Measurements from ENCODE around the gene PDXDC1. TPM values are rescaled to one million over a fixed set of nuclear protein-coding genes. Genes with fewer than 3 reads are reported as not detected.
A peak's percentile ranks its signal among the peaks of the same experiment; 100 is the strongest.
"Not testable (repeated sequence)": the region's sequence is repeated elsewhere in the genome, so short reads cannot be mapped to it uniquely, and the experiment has no call there.

PDXDC1 gene
- total RNA-seq, 1 experiment from 2014 or later, result 75.9 TPM

DNA sequence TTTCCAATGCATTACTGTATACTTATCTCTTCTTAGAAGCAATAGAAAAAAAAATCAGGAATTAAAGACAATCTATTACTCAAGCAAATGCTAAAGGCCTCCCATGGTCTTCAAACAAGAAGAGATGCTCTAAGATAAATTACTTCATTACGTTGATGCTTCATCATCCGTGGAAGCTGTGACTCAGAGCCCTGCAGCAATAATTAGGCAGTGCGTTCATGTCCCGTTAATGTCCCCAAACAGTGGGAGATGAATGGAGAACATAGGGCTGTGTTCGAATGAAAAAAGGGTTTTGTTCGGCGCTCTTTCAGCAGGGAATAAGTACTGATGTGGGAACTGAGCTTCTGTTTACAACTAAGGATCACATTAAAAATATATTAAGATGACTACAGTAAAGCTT is 15.9 kb upstream of the PDXDC1 start:
- no peak for DNase-seq (ENCODE audit: low read depth in 1 of 2, low spot score in 2 of 2)

DNA sequence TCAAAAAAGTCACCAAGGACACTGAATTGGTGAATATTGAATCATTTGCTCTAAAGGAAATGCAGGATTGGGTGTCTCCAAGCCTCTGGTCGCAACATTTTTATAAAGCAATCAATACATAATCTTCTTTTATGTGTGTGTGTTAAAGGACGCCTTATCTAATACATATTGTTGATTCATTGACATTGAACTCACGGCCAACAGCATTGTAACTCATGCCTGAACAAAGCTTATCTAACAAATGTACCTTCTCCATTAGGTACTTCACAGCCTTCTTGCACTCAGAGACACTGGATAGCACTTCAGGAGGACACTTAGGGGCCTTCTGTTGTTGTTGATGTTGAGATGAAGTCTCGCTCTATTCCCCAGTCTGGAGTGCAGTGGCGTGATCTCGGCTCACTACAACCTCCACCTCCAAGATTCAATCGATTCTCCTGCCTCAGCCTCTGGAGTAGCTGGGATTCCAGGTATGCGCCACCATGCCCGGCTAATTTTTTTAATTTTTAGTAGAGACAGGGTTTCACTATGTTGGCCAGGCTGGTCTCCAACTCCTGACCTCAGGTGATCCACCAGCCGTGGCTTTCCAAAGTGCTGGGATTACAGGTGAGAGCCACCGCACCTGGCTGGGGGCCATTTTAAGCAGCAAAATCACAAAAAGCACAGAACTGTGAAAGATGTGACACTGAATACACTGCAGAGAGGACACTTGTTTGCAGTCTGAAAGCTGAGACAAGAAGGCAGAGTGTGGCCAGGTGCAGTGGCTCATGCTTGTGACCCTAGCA is 13.2 kb upstream of the PDXDC1 start:
- H3K9me3 ChIP-seq (replicated peaks), result no peaks in the 10 kb centered on the region; the same call in 1 of the 2 replicates
- H3K27me3 ChIP-seq (replicated peaks), result peaks cover 4% of the 10 kb centered on the region; the same call in 1 of the 2 replicates

More for the DNA sequence above, 15.9 kb upstream of the PDXDC1 start:
- Histone ChIP-seq H3K27me3 (replicated peaks) (peaks cover 4% of the 10 kb centered on the region; the same call in 1 of the 2 replicates), H3K36me3 (no peaks in the 10 kb centered on the region), H3K4me1 (replicated peaks) (no peaks in the 10 kb centered on the region), H3K4me3 (no peak overlapping the region), H3K9me3 (replicated peaks) (no peaks in the 10 kb centered on the region; the same call in none of the 2 replicates), H3K27ac (no peak overlapping the region)

DNA sequence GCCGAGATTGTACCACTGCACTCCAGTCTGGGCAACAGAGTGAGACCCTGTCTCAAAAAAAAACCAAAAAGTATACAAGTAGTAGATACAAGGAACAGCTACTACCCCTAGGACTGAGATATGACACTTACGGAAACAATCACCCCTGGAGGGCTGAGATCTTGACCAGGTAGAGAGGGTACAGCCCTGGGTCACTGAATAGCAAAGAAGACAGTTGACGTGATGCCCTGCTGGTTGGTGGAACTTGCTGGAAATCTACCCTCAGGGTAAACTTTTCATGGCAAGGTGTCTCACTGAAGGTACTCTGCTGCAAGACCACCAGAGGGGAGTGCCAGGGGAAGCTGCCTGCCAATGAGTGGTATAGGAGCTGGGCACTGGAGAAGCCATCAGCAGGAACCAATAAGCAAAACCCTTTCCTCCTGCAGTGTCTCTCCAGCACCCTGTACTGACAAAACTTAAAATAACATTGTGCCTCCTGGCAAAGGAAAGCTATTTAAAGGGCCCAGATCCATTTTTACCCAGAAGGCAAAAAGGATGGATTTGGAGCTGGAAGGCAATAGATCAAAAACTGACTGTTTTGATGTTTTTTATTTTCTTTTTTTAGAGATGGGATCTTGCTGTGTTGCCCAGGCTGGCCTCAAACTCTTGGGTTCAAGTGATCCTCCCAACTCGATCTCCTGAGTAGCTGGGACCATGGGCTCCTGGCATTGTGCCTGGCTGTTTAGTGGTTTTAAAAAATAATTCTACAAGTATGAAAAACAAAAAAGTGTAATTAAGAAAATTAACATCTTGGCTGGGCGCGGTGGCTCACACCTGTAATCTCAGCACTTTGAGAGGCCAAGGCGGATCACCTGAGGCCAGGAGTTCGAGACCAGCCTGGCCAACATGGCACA is 11.3 kb upstream of the PDXDC1 start:
- no peaks in the 10 kb centered on the region for H3K36me3 ChIP-seq

More for the DNA sequence above, 13.2 kb upstream of the PDXDC1 start:
- H3K36me3 ChIP-seq, result no peaks in the 10 kb centered on the region
- no peaks in the 10 kb centered on the region for H3K4me1 ChIP-seq (replicated peaks)
- no peak overlapping the region for H3K27ac ChIP-seq
- DNase-seq (ENCODE audit: low read depth in 1 of 2, low spot score in 2 of 2), result no peak
- no peak overlapping the region for H3K4me3 ChIP-seq

DNA sequence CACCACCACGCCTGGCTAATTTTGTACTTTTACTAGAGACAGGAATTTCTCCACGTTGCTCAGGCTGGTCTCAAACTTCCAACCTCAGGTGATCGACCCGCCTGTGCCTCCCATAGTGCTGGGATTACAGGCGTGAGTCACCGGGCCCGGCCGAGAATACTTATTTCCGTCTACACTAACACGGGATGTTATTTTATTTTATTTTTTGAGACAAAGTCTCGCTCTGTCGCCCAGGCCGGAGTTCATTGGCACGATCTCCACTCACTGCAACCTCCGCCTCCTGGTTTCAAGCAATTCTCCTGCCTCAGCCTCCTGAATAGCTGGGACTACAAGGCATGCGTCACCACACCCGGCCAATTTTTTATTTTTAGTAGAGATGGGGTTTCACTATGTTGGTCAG is 9.5 kb upstream of the PDXDC1 start:
- H3K4me1 ChIP-seq (replicated peaks), result no peaks in the 10 kb centered on the region
- peaks cover 7% of the 10 kb centered on the region for H3K27me3 ChIP-seq (replicated peaks)
- DNase-seq (ENCODE audit: low read depth in 1 of 2, low spot score in 2 of 2), result no peak
- no peaks in the 10 kb centered on the region; the same call in 1 of the 2 replicates for H3K9me3 ChIP-seq (replicated peaks)
- H3K4me3 ChIP-seq, result no peak overlapping the region
- no peak overlapping the region for H3K27ac ChIP-seq
- no peaks in the 10 kb centered on the region for H3K36me3 ChIP-seq

More for the DNA sequence above, 11.3 kb upstream of the PDXDC1 start:
- Histone ChIP-seq H3K4me3 (no peak overlapping the region), H3K27me3 (replicated peaks) (peaks cover 7% of the 10 kb centered on the region), H3K27ac (no peak overlapping the region), H3K9me3 (replicated peaks) (no peaks in the 10 kb centered on the region; the same call in 1 of the 2 replicates), H3K4me1 (replicated peaks) (no peaks in the 10 kb centered on the region)
- no peak for DNase-seq (ENCODE audit: low read depth in 1 of 2, low spot score in 2 of 2)

DNA sequence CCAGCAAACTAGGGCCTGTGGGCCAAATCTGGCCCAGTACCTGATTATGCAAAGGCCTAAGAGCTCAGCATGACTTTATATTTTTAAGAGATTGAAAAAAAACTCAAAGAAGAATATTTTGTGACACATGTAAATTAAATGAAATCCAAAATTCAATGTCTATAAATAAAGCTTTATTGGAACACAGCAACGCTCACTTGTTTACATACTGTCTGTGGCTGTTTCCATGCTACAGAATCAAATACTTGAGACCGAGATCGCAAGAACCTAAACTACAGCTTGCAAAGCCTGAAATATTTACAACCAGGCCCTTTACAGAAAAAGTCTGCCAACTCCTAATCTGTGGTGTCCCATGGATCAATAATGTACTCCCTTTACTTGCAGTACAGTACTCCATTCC is 5.0 kb upstream of the PDXDC1 start:
- H3K4me3 ChIP-seq, result not testable (repeated sequence)

DNA sequence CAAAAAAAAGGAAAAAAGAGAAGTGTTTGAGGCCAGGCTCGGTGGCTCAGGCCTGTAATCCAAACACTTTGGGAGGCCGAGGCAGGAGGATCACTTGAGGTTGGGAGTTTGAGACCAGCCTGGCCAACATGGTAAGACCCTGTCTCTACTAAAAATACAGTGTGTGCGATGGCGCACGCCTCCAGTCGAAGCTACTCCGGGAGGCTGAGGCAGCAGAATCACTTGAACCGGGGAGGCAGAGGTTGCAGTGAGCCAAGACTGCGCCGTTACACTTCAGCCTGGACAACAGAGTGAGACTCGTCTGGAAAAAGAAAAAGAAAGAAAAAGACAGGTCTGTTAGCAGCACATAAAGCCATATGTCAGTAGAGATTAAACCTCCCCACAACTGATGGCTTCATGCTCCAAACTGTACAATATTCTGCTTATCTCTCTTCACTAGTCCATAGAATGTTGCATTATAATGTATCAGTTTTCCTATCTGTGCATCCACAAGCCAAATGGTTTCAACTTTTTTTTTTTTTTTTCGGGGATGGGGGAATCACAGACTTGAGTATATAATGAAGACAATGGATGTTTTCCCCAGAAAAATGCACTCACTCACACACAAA is 3.1 kb upstream of the PDXDC1 start:
- not testable (repeated sequence) for H3K4me1 ChIP-seq (replicated peaks); H3K27me3 ChIP-seq (replicated peaks); H3K4me3 ChIP-seq; DNase-seq (ENCODE audit: low read depth in 1 of 2, low spot score in 2 of 2); H3K36me3 ChIP-seq; H3K9me3 ChIP-seq (replicated peaks); H3K27ac ChIP-seq

More for the DNA sequence above, 5.0 kb upstream of the PDXDC1 start:
- DNase-seq (ENCODE audit: low read depth in 1 of 2, low spot score in 2 of 2); H3K9me3 ChIP-seq (replicated peaks); H3K36me3 ChIP-seq; H3K4me1 ChIP-seq (replicated peaks); H3K27ac ChIP-seq; H3K27me3 ChIP-seq (replicated peaks): not testable (repeated sequence)

DNA sequence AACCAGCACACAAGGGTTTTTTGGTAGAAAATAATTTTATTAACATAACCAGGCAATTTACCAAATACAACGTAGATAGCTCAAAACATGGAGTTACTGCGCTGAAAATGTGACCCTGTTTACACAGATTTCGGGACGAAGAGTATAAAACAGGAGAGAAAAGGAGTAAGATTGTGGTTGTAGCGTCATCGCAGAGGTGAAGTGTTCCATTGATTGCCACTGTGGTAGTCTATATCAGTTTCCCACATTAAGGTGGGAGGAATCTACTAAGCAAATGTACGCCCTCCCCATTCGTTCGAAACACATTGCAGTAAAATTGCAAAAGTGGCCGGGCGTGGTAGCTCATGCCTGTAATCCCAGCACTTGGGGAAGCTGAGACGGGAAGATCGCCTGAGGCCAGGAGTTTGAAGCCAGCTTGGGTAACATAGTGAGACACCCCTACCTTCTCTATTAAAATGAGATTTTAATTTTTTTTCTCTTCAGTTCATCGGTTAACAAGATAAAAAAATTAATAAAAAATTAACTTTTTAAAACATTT is 972 bp upstream of the PDXDC1 start:
- not testable (repeated sequence) for H3K27me3 ChIP-seq (replicated peaks); H3K36me3 ChIP-seq; H3K4me1 ChIP-seq (replicated peaks); DNase-seq (ENCODE audit: low read depth in 1 of 2, low spot score in 2 of 2); H3K4me3 ChIP-seq; H3K27ac ChIP-seq; H3K9me3 ChIP-seq (replicated peaks)

DNA sequence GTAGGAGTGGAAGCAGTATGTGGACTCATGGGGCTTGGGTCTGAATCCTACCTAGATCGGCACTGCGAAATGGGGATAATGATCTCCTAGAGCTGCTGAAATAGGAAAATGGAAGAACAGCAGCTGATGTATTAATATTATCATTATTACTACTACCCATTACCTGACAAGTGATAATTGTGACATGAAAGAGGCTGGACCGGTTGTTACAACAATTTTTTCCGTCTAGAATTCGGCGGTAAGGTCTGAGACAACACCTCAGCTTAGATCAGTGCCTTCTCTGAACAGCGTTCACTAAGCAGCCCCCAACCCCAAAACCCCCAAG is 533 bp upstream of the PDXDC1 start:
- not testable (repeated sequence) for H3K4me1 ChIP-seq (replicated peaks); H3K27me3 ChIP-seq (replicated peaks); H3K27ac ChIP-seq; H3K9me3 ChIP-seq (replicated peaks); H3K36me3 ChIP-seq
- H3K4me3 ChIP-seq, result peak overlapping the region; percentile 66
- peak in 1 of 2 experiments; percentile 54 for DNase-seq (ENCODE audit: low read depth in 1 of 2, low spot score in 2 of 2)

DNA sequence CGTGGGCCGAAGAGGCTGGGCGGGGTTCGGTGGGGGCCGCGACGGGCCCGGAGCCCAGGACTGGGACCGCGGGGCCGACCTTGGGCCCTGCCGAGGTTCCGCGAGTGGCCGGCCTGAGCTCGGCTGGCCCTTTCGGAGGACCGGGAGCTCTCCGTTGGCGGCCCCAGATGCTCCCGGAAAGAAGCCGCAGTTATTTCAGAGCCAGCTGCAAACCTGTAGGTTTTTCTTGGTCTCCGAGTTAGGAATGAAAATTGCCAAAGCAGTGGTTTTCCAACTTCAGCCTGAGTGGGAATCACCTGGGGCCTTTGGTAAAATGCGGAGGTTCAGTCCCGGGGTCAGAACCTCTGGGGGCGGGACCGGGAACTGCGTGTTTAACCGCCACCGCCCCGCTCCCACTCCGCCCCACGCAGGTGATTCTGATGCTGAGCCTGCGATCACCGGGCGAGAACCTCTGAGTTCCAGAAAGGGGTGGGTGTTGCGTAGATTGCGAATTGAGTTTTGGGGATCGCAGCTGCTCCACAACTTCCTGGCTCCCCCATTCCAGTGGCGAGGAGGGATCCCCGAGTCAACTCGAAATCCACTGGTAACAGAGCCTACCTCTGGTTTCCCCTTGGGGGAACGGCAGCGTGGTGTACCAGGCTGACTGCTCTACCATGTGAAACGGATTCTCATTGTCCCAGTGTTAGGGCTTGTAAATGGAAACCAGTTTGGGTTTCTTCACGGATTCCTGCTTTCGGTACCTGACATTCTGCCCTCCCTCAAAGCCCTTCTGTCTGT is 780 bp downstream of the PDXDC1 start:
- Histone ChIP-seq H3K27ac (peak overlapping the region; percentile 47), H3K4me3 (peak overlapping the region; percentile 66)
- not testable (repeated sequence) for H3K4me1 ChIP-seq (replicated peaks); H3K9me3 ChIP-seq (replicated peaks); H3K36me3 ChIP-seq; H3K27me3 ChIP-seq (replicated peaks)
- DNase-seq (ENCODE audit: low read depth in 1 of 2, low spot score in 2 of 2), result peak in 1 of 2 experiments; percentile 44

DNA sequence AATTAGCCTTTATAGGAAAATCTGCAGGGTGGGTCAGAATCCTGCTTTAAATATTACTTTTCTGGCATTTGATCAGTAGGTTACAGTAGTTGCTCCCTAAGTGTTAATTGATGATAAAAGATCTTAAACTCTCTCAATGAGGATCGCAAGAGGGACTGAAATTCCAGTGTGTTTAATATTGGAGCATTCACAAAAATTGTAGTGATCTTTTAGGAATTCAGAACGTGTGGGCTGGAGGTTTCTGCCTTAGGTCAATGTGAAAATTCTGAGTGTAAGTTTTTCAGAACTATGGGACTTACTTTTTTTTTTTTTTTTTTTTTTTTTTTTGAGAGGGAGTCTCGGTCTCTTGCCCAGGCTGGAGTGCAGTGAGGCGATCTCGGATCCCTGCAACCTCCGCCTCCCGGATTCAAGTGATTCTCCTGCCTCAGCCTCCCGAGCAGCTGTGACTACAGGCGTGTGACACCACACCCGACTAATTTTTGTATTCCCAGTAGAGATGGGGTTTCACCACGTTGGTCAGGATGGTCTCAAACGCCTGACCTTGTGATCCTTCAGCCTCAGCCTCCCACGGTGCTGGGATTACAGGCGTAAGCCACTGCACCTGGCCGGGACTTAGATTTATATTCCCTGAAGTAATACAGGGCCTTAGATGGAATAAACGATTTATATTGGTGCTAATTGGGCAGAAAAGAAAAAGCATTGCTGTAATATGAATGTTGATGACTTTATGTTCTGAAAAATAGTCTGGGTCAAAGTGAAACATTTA is 2.3 kb downstream of the PDXDC1 start:
- not testable (repeated sequence) for H3K36me3 ChIP-seq; H3K9me3 ChIP-seq (replicated peaks); DNase-seq (ENCODE audit: low read depth in 1 of 2, low spot score in 2 of 2); H3K27me3 ChIP-seq (replicated peaks); H3K4me1 ChIP-seq (replicated peaks); H3K27ac ChIP-seq; H3K4me3 ChIP-seq

DNA sequence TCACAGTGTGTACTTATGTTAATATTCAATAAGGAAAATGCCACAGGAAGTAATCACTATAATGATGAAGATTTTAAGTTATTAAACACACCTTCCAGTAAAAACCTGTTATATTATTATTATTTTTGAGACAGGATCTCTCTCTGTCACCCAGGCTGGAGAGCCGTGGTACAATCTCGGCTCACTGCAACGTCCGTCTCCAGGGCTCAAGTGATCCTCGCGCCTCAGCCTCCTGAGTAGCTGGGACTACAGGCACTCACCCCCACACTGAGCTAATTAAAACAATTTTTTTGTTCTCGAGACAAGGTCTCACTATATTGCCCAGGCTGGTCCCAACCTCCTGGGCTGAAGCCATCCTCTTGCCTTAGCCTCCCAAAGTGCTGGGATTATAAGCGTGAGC is 3.5 kb downstream of the PDXDC1 start:
- H3K4me3 ChIP-seq; H3K27me3 ChIP-seq (replicated peaks); DNase-seq (ENCODE audit: low read depth in 1 of 2, low spot score in 2 of 2); H3K4me1 ChIP-seq (replicated peaks); H3K9me3 ChIP-seq (replicated peaks); H3K27ac ChIP-seq; H3K36me3 ChIP-seq: not testable (repeated sequence)

DNA sequence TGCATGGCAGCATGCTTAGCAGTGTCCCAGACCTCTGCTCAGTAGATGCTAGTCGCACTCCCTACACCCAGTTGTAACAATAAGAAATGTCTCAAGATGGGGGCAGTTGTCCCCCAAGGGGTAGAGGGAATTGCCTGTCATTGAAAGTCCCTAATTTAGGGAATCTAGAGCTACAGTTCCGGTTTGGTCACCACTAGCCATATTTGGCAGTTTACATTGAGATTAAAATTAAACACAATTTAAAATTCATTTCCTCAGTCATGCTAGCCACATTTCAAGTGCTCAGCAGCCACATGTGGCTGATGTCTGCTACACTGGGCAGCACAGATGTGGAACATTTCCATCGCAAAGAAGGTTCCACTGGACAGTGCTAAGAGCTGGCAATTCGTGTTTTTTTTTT is 4.1 kb downstream of the PDXDC1 start:
- H3K9me3 ChIP-seq (replicated peaks); H3K27me3 ChIP-seq (replicated peaks); H3K36me3 ChIP-seq; H3K4me1 ChIP-seq (replicated peaks); H3K27ac ChIP-seq; DNase-seq (ENCODE audit: low read depth in 1 of 2, low spot score in 2 of 2); H3K4me3 ChIP-seq: not testable (repeated sequence)

DNA sequence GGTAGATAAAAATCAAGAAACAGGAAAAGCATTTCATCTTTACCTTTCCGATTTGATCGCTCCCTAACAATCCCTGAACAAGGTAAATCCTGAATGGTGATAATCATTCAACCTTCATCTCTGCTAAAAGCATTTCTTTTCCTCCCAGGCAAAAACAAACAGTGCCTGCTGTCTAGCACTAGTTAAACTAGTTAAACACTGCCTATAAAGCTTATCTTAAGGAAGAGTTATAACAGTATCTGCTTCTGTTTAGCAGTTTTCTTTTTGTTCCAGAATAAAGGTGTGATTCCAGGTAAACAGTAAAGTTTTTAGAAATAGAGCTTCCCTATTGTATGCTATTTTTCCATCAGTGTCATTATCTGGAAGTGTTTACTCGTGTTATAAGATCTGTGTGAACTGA is 6.4 kb downstream of the PDXDC1 start:
- H3K36me3 ChIP-seq; H3K27ac ChIP-seq; H3K9me3 ChIP-seq (replicated peaks); H3K4me3 ChIP-seq; H3K4me1 ChIP-seq (replicated peaks); DNase-seq (ENCODE audit: low read depth in 1 of 2, low spot score in 2 of 2); H3K27me3 ChIP-seq (replicated peaks): not testable (repeated sequence)
